H4 (cell line): ENCODE data around the gene ZNF497. TPM values are rescaled to one million over a fixed set of nuclear protein-coding genes. Genes with fewer than 3 reads are reported as not detected.
"Not testable (repeated sequence)": the region's sequence is repeated elsewhere in the genome, so short reads cannot be mapped to it uniquely, and the experiment has no call there.

ENCODE experiments used
- DNase-seq: peaks from one replicate; pipeline ENCODE4 v3.0.0-alpha.2; 2015; ENCODE audit warnings: low spot score
- total RNA-seq: library from RNA; depleted of rRNA; stranded (reverse); fragments of >200 nt; shearing (Covaris generic); gene quantifications from 2 replicates; pipeline ENCODE4 v1.2.3, GENCODE V29; 2014; rRNA removed

The ZNF497 gene
- total RNA-seq, 1 experiment from 2014 or later = 1.6 TPM

GRCh38 chr19:58310685-58311084 is 51.9 kb downstream of the ZNF497 start:
- DNase-seq = not testable (repeated sequence)

GRCh38 chr19:58307736-58308135 is 54.8 kb downstream of the ZNF497 start:
- no peak for DNase-seq

GRCh38 chr19:58305932-58306323 is 56.6 kb downstream of the ZNF497 start:
- DNase-seq = no peak

- peak; percentile 99 for DNase-seq
Observed at GRCh38 chr19:58305065-58305931, 57.3 kb downstream of the ZNF497 start, which contains the start of gene ERVK3-1. Gene ERVK3-1 (plus strand): TSS chr19:58305377. CDS start chr19:58312169, 6,792 bp downstream.

- no peak for DNase-seq
Observed at GRCh38 chr19:58304748-58305064, 57.8 kb downstream of the ZNF497 start.

Other genes starting within 250 kb of the ZNF497 start
- gene ZNF329, start 212.0 kb downstream of the ZNF497 start, total RNA-seq = 8.7 and 11.1 TPM in 2 replicates
- gene ZNF274, start 179.7 kb downstream of the ZNF497 start, total RNA-seq = 14.5 and 22.8 TPM in 2 replicates
- 0.02 and 0.08 TPM in 2 replicates for gene ZNF544, start 133.8 kb downstream of the ZNF497 start, total RNA-seq
- 3.1 and 4.3 TPM in 2 replicates for gene ZNF8, start 83.8 kb downstream of the ZNF497 start, total RNA-seq
- 96.6 and 120 TPM in 2 replicates for gene ERVK3-1, start 57.4 kb downstream of the ZNF497 start, total RNA-seq
- 2.6 and 2.8 TPM in 2 replicates for gene ZSCAN22, start 35.8 kb downstream of the ZNF497 start, total RNA-seq
- gene A1BG, start 9.3 kb downstream of the ZNF497 start, total RNA-seq = 24.5 and 31.5 TPM in 2 replicates
- 1.4 and 1.9 TPM in 2 replicates for gene ZNF837, start 18.3 kb upstream of the ZNF497 start, total RNA-seq
- gene RPS5, start 24.5 kb upstream of the ZNF497 start, total RNA-seq = 3,081 and 3,534 TPM in 2 replicates
- not detected in 2 replicates for gene RNF225, start 32.9 kb upstream of the ZNF497 start, total RNA-seq
- gene ZNF584, start 45.9 kb upstream of the ZNF497 start, total RNA-seq = 15.6 and 23.6 TPM in 2 replicates
- gene ZNF132, start 77.4 kb upstream of the ZNF497 start, total RNA-seq = 4.0 and 6.4 TPM in 2 replicates
- gene ZNF324B, start 88.9 kb upstream of the ZNF497 start, total RNA-seq = 3.3 and 6.7 TPM in 2 replicates
- 7.1 and 10.1 TPM in 2 replicates for gene ZNF324, start 104.3 kb upstream of the ZNF497 start, total RNA-seq
- 9.8 and 14.7 TPM in 2 replicates for gene ZNF446, start 113.6 kb upstream of the ZNF497 start, total RNA-seq
- gene SLC27A5, start 149.2 kb upstream of the ZNF497 start, total RNA-seq = 18.1 and 19.7 TPM in 2 replicates
- 1.6 and 4.6 TPM in 2 replicates for gene ZBTB45, start 157.1 kb upstream of the ZNF497 start, total RNA-seq
- gene TRIM28, start 181.3 kb upstream of the ZNF497 start, total RNA-seq = 378 and 416 TPM in 2 replicates
- 242 and 244 TPM in 2 replicates for gene CHMP2A, start 192.4 kb upstream of the ZNF497 start, total RNA-seq
- 108 and 109 TPM in 2 replicates for gene UBE2M, start 195.9 kb upstream of the ZNF497 start, total RNA-seq
- gene MZF1, start 210.6 kb upstream of the ZNF497 start, total RNA-seq = 3.5 and 5.4 TPM in 2 replicates